Heart left ventricle (tissue), 13 donors: ENCODE results near the gene SGSM2.

ENCODE experiments used
- POLR2A ChIP-seq, 2 donors: fragments of 450-650 bp; IDR thresholded peaks; one replicate each; pipeline ENCODE4 v1.6.1; 2017; ENCODE audit warnings: antibody characterized with exemption in 2 of 2, mild to moderate bottlenecking in 2 of 2, moderate library complexity in 2 of 2
- TF ChIP-seq, protein P1 (sequence below), 12 donors: fragments of 200-600 bp; sonication (generic) in 4 of 12; IDR thresholded peaks; one replicate each; pipeline versions ENCODE4 v1.5.0 to v1.8.0; 2018 to 2022; ENCODE audit warnings: antibody characterized with exemption in 12 of 12, mild to moderate bottlenecking in 5 of 12
- donor health status: ischemic (EF 13 %, LVEDD 7.1; RV severe dilation, severe dysfunction).
- donor health status: DM: no; HTN: yes; CAD: no.
- donor health status: DM: no; HTN: no; CAD: no.
- donor health status: ischemic (EF 25% LVEDD 6.9; RV normal size, moderate dysfunction).
- donor health status: ischemic (EF 25% LVEDD 5.7; RV mildly dilated, moderate dysfunction).
- donor health status: ischemic (EF 35%, LVEDD 5.7; RV mildly dilated, moderate dysfunction).
- donor health status: nonischemic (EF 11% LVEDD 7.7; RV severe dilation, severe dysfunction).
- donor health status: DM: yes; HTN: yes; CAD: no.
- donor health status: PGD.
- donor health status: ischemic (EF 29% LVEDD 5.4; RV normal size, mild dysfunction).
- donor health status: nonischemic (EF 23%, LVEDD 6.1; RV moderate dilation, normal function).

DNA sequence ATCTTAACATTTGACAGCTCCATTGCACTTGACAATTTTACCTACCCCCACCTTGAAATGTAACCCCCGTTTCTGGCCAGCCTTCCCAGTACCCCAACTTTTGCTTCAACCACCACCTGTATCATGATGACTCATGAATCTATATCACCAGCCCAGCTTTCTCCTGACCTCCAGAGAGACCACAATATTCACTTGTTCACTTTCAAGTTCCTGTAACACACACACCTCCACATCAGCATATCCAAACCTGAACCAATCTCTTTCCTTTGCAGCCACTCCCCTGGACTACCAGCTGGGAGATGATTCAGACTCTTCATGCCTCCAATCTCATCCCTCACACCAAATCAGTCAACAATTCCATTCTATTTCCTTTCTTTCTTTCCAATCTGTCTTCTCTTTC lies 41.7 kb upstream of the SGSM2 start:
- TF ChIP-seq, protein P1, sequence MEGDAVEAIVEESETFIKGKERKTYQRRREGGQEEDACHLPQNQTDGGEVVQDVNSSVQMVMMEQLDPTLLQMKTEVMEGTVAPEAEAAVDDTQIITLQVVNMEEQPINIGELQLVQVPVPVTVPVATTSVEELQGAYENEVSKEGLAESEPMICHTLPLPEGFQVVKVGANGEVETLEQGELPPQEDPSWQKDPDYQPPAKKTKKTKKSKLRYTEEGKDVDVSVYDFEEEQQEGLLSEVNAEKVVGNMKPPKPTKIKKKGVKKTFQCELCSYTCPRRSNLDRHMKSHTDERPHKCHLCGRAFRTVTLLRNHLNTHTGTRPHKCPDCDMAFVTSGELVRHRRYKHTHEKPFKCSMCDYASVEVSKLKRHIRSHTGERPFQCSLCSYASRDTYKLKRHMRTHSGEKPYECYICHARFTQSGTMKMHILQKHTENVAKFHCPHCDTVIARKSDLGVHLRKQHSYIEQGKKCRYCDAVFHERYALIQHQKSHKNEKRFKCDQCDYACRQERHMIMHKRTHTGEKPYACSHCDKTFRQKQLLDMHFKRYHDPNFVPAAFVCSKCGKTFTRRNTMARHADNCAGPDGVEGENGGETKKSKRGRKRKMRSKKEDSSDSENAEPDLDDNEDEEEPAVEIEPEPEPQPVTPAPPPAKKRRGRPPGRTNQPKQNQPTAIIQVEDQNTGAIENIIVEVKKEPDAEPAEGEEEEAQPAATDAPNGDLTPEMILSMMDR (IDR thresholded peaks at IDR 0.05), result no peak
- TF ChIP-seq POLR2A (IDR thresholded peaks at IDR 0.05), result no peak
